GM23248 (cell line): ENCODE measurements around the gene CRTC2.

ENCODE experiments used
- EZH2 ChIP-seq: fragments of 200-600 bp; sonication (generic); IDR thresholded peaks from 2 replicates; pipeline ENCODE4 v1.6.1; 2018; ENCODE audit warnings: antibody characterized with exemption, mild to moderate bottlenecking; ENCODE audit not compliant: insufficient read depth, poor library complexity, severe bottlenecking
- EZH2phosphoT487 ChIP-seq: fragments of 200-600 bp; sonication (generic); IDR thresholded peaks from 2 replicates; pipeline ENCODE4 v1.6.1; 2018; ENCODE audit warnings: antibody characterized with exemption, moderate library complexity, mild to moderate bottlenecking, low read depth; ENCODE audit not compliant: insufficient read depth

DNA sequence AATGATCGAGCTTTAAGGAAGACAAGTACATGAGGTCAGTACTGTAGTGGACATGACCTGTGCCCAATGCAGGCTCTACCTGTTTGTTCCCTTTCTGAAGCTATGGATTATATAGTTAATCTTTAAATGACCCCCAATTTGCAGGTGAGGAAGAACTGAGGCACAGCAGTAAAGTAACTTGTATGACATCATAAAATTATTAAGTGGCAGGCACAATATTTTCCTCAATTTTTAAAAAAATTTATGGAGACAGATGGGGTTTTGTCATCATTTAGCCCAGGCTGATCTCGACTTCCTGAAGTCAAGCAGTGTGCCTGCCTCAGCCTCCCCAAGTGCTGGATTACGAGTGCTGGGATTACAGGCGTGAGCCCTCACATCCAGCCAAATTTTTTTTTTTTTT lies 32.0 kb downstream of the CRTC2 start:
- TF ChIP-seq EZH2 (no peak), EZH2phosphoT487 (no peak)
